Aorta (tissue), 5 donors: Measurements from ENCODE around the gene LEPROT. TPM values are rescaled to one million over a fixed set of nuclear protein-coding genes. Genes with fewer than 3 reads are reported as not detected.
A peak's percentile ranks its signal among the peaks of the same experiment; 100 is the strongest.

Source experiments
- ATAC-seq: fragments of 200-7000 bp; cut with Tn5 transposase; one replicate; pipeline ENCODE4 v1.9.1; 2022; ENCODE audit warnings: moderate library complexity; ENCODE audit not compliant: low FRiP score
- DNase-seq, 2 donors: peaks; one replicate each; pipeline ENCODE4 v3.0.0-alpha.2; 2020
- H3K27ac ChIP-seq, 2 donors: one replicate each; pipeline ENCODE4 v1.5.1; 2013; ENCODE audit warnings: low read length in 2 of 2, mild to moderate bottlenecking in 2 of 2, moderate library complexity in 2 of 2, control low read depth in 1 of 2, inconsistent platforms in 1 of 2, low read depth in 1 of 2
- H3K27me3 ChIP-seq, 2 donors: one replicate each; pipeline ENCODE4 v1.6.1; 2013; ENCODE audit warnings: control low read depth in 1 of 2, low read length in 1 of 2, mild to moderate bottlenecking in 1 of 2, moderate library complexity in 1 of 2; ENCODE audit not compliant: insufficient read depth in 2 of 2, control insufficient read depth in 1 of 2
- H3K36me3 ChIP-seq, 2 donors: one replicate each; pipeline ENCODE4 v1.6.1; 2013; ENCODE audit warnings: control low read depth in 1 of 2, low read length in 1 of 2, mild to moderate bottlenecking in 1 of 2; ENCODE audit not compliant: insufficient read depth in 2 of 2, control insufficient read depth in 1 of 2
- H3K4me1 ChIP-seq, 2 donors: one replicate each; pipeline ENCODE4 v1.6.1; 2013; ENCODE audit warnings: low read length in 2 of 2, control low read depth in 1 of 2, mild to moderate bottlenecking in 1 of 2, moderate library complexity in 1 of 2; ENCODE audit not compliant: insufficient read depth in 2 of 2, control insufficient read depth in 1 of 2
- H3K4me3 ChIP-seq, 2 donors: one replicate each; pipeline ENCODE4 v1.5.1; 2013; ENCODE audit warnings: low read length in 2 of 2, control low read depth in 1 of 2, mild to moderate bottlenecking in 1 of 2
- H3K9me3 ChIP-seq: one replicate; pipeline ENCODE4 v1.6.1; 2013; ENCODE audit warnings: mild to moderate bottlenecking, low read length; ENCODE audit not compliant: control insufficient read depth
- WGBS, 2 donors: extraction: QIAGEN DNeasy Blood & Tissue Kit; methylation state at CpG; one replicate each; pipeline ENCODE4 v1.1.7; 2013; 5-methylcytosine and 5-hydroxymethylcytosine counted together
- intact Hi-C, 2 donors: fragments of 100-400 bp; cut with DNase I; formaldehyde crosslinking; loops; one replicate each; pipeline versions ENCODE4 v1.14.2 to v1.15.0; 2022
- polyA plus RNA-seq, 2 donors: library from polyadenylated mRNA; stranded (reverse); fragments of 200-250 nt; gene quantifications; one replicate each; pipeline ENCODE4 v1.2.3, GENCODE V29; 2013
- total RNA-seq, 2 donors: library from RNA; stranded (reverse); fragmentation: NEBNext Ultra II Directional; extraction: Animal tissue kit (Norgen Biotek cat#: 25700); gene quantifications; one replicate each; pipeline ENCODE4 v1.2.1, GENCODE V29; 2021
- donor health status: healthy with polysubstance abuse.
- donor health status: Bipolar disorder and iron deficiency.
- donor health status: DM: no; HTN: no; CAD: no.
- donor health status: DM: no; HTN: no; CAD: no.
- donor health status: DM: yes; HTN: yes; CAD: no.

The LEPROT gene
- total and polyA plus RNA-seq, 4 donors, result 48.5 to 136 (median 91.4) TPM

DNA sequence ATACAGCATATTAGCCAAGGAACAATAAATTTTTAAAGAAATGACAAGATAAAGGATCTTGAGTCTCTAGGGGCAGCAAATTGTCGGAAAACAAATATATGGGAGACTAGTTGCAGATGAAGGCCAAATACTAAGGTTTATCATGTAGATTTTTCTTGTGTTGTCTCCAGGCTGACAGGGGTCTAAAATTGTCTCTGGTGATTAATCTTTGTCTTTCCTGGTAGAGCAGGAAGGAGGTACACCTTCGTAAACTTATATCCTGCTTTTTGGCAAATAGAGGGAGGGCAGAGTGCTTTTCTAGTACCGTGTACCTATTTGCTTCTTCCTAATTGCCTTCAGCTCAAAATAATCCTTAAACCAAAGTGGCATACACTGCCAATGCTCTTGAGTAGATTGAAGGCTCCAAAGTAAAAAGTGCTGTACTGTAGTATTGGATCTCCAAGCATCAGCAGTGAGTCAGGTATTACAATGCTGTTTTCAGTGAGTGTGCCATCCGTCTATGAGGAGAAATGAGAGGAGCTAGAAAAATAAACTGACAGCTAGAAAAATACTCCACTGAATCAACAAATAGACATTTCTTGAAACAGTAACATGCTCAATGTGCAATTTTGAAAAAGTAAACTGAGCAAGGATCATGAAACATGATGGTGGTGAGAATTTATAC lies 1.8 kb upstream of the LEPROT start:
- Histone ChIP-seq H3K27me3 (no peaks in the 10 kb centered on the region), H3K27ac (no peak overlapping the region), H3K36me3 (no peaks in the 10 kb centered on the region), H3K4me3 (no peak overlapping the region), H3K9me3 (no peaks in the 10 kb centered on the region), H3K4me1 (peaks cover 0 to 3% of the 10 kb centered on the region in 2 donors)
- ATAC-seq (no peak), DNase-seq (no peak)
- intact Hi-C loops, result loop anchor here in 1 of 2 donors (10.0 kb wide), 1 partner anchor 164 kb away; no protein-coding TSS in a partner anchor
- WGBS, 2 donors, result 91 to 95% methylated on average over 4 of the region's 4 CpGs

- WGBS, 2 donors, result 1% methylated on average over 44 to 52 of the region's 52 CpGs
- no peaks in the 10 kb centered on the region for H3K36me3 ChIP-seq
These were observed 533 bp upstream of the LEPROT start for GRCh38 chr1:65419681-65420589.

GRCh38 chr1:65421351-65422025 lies 1.0 kb downstream of the LEPROT start:
- peak overlapping the region; percentile 86 to 98 for H3K4me3 ChIP-seq
- no peaks in the 10 kb centered on the region for H3K27me3 ChIP-seq
- ATAC-seq (no peak), DNase-seq (no peak)
- WGBS, 2 donors, result 0 to 1% methylated on average over 13 of the region's 13 CpGs
- no peaks in the 10 kb centered on the region for H3K9me3 ChIP-seq
- peak overlapping the region; percentile 91 to 93 for H3K27ac ChIP-seq
- H3K36me3 ChIP-seq, result peaks cover 3% of the 10 kb centered on the region in 2 donors
- H3K4me1 ChIP-seq, result peaks cover 0 to 3% of the 10 kb centered on the region in 2 donors
- intact Hi-C loops, result loop anchor here in 1 of 2 donors (2.0 to 10.0 kb wide), 2 partner anchors 157 to 355 kb away; no protein-coding TSS in a partner anchor

More at GRCh38 chr1:65419681-65420589, 533 bp upstream of the LEPROT start:
- intact Hi-C loops, result loop anchor here (2.0 to 10.0 kb wide), 3 partner anchors 155 to 353 kb away; no protein-coding TSS in a partner anchor
- H3K4me3 ChIP-seq, result peak overlapping the region; percentile 20 to 98
- peak; percentile 99 for DNase-seq
- no peaks in the 10 kb centered on the region for H3K27me3 ChIP-seq
- peak; percentile 98 for ATAC-seq
- peaks cover 0 to 3% of the 10 kb centered on the region in 2 donors for H3K4me1 ChIP-seq
- no peaks in the 10 kb centered on the region for H3K9me3 ChIP-seq
- H3K27ac ChIP-seq, result peak overlapping the region in 1 of 2 donors; percentile 21

- intact Hi-C loops, result loop anchor here in 1 of 2 donors (10.0 kb wide), 1 partner anchor 158 kb away; no protein-coding TSS in a partner anchor
- H3K27ac ChIP-seq, result no peak overlapping the region
- 93 to 94% methylated on average over 12 of the region's 12 CpGs for WGBS, 2 donors
These were observed 2.1 kb downstream of the LEPROT start for GRCh38 chr1:65422241-65423203.

DNA sequence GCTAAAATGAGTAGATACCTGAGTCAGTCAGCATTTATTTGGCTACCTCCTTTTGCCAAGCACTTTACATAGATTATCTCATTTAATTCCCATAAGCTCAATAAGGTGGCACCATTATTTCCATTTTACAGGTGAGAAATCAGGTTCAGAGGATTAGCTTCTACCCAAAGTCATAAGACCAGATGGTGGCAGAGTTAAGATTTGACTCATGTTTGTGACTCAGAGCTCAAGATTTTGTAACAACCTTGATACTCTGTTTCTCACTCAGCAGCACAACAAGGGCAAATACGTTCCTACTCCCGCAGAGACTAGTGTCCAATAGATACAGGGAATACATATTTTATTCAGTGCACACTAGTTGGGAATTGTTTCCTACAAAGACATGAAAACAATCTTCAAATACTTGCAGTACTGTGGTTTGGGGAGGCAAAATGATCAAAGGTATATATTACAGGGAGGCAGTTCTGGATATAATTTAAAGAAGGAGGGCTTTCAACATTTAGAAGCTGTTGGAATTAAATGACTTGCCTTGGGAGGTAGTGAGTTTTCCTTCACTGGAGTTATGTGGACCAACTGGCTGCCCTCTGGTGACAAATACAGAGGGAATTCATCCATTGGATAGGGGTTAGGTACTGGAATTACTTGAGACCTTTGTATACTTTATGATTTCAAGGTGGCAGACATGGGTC lies 3.6 kb downstream of the LEPROT start:
- 66 to 76% methylated on average over 2 of the region's 2 CpGs for WGBS, 2 donors
- H3K4me1 ChIP-seq, result peaks cover 0 to 3% of the 10 kb centered on the region in 2 donors

More at GRCh38 chr1:65422241-65423203, 2.1 kb downstream of the LEPROT start:
- H3K4me3 ChIP-seq, result peak overlapping the region in 1 of 2 donors; percentile 98
- no peaks in the 10 kb centered on the region for H3K27me3 ChIP-seq
- peaks cover 3 to 5% of the 10 kb centered on the region in 2 donors for H3K36me3 ChIP-seq
- DNase-seq (no peak), ATAC-seq (no peak)
- peaks cover 0 to 3% of the 10 kb centered on the region in 2 donors for H3K4me1 ChIP-seq
- no peaks in the 10 kb centered on the region for H3K9me3 ChIP-seq

DNA sequence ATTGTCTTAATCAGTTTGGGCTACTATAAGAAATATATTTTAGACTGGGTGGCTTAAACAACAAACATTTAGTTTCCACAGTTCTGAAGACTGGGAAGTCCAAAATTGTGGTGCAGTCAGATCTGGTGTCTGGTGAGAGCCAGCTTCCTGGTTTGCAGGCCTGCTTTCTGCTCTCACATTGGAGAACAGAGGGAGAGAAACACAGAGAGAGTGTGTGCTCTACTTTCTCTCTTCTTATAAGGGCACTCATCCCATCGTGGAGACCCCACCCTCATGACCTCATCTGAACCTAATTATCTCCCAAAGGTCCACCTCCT lies 4.1 kb downstream of the LEPROT start:
- WGBS, 2 donors, result 72 to 82% methylated on average over 1 of the region's 1 CpG
- ATAC-seq, result no peak
- Histone ChIP-seq H3K36me3 (peaks cover 3 to 5% of the 10 kb centered on the region in 2 donors), H3K9me3 (no peaks in the 10 kb centered on the region), H3K27ac (no peak overlapping the region), H3K4me1 (peaks cover 1 to 3% of the 10 kb centered on the region in 2 donors), H3K27me3 (no peaks in the 10 kb centered on the region), H3K4me3 (no peak overlapping the region)
- intact Hi-C loops, result loop anchor here in 1 of 2 donors (10.0 kb wide), 1 partner anchor 160 kb away; no protein-coding TSS in a partner anchor
- DNase-seq, result no peak

More for the DNA sequence above, 3.6 kb downstream of the LEPROT start:
- H3K4me3 ChIP-seq, result no peak overlapping the region
- H3K27me3 ChIP-seq, result no peaks in the 10 kb centered on the region
- peaks cover 3 to 5% of the 10 kb centered on the region in 2 donors for H3K36me3 ChIP-seq
- ATAC-seq (no peak), DNase-seq (no peak)
- H3K9me3 ChIP-seq, result no peaks in the 10 kb centered on the region
- intact Hi-C loops, result loop anchor here in 1 of 2 donors (10.0 kb wide), 1 partner anchor 159 kb away; no protein-coding TSS in a partner anchor
- H3K27ac ChIP-seq, result no peak overlapping the region

- Histone ChIP-seq H3K9me3 (no peaks in the 10 kb centered on the region), H3K4me1 (peaks cover 1 to 3% of the 10 kb centered on the region in 2 donors), H3K27me3 (no peaks in the 10 kb centered on the region), H3K4me3 (no peak overlapping the region), H3K36me3 (peaks cover 3 to 5% of the 10 kb centered on the region in 2 donors), H3K27ac (no peak overlapping the region)
- DNase-seq (no peak), ATAC-seq (no peak)
- 91 to 96% methylated on average over 2 of the region's 2 CpGs for WGBS, 2 donors
- intact Hi-C loops, result loop anchor here in 1 of 2 donors (10.0 kb wide), 1 partner anchor 160 kb away; no protein-coding TSS in a partner anchor
These were observed 4.5 kb downstream of the LEPROT start for GRCh38 chr1:65425006-65425405.
